HEK293 (cell line): ENCODE data around the gene USP37.

Source experiments
- CTCF ChIP-seq: fragments of 450-650 bp; formaldehyde crosslinking; IDR thresholded peaks from 2 replicates; pipeline ENCODE4 v1.5.1; 2016; ENCODE audit warnings: missing biosample characterization, missing genetic modification characterization
- SETDB1 ChIP-seq: IDR thresholded peaks from one replicate; pipeline ENCODE4 v1.6.1; 2017; ENCODE audit warnings: mild to moderate bottlenecking, low read length, moderate library complexity, mixed read lengths; ENCODE audit not compliant: insufficient read length
- ZNF366 ChIP-seq: fragments of 450-650 bp; formaldehyde crosslinking; conservative IDR thresholded peaks from 2 replicates; pipeline ENCODE4 v1.5.1; 2016; ENCODE audit warnings: missing biosample characterization, missing genetic modification characterization
- ZNF423 ChIP-seq: fragments of 450-650 bp; formaldehyde crosslinking; IDR thresholded peaks from 2 replicates; pipeline ENCODE4 v1.5.1; 2016; ENCODE audit warnings: missing biosample characterization, missing genetic modification characterization
- ZNF664 ChIP-seq: fragments of 450-650 bp; formaldehyde crosslinking; IDR thresholded peaks from 2 replicates; pipeline ENCODE4 v1.5.1; 2016; ENCODE audit warnings: missing biosample characterization, missing genetic modification characterization
- ZNF670 ChIP-seq: fragments of 450-650 bp; formaldehyde crosslinking; IDR thresholded peaks from 2 replicates; pipeline ENCODE4 v1.5.1; 2016; ENCODE audit warnings: missing biosample characterization, missing genetic modification characterization, low read depth
- ZNF837 ChIP-seq: fragments of 450-650 bp; formaldehyde crosslinking; IDR thresholded peaks from 2 replicates; pipeline ENCODE4 v1.5.1; 2016; ENCODE audit warnings: missing biosample characterization, missing genetic modification characterization
- TF ChIP-seq, protein P1 (sequence below): fragments of 450-650 bp; formaldehyde crosslinking; IDR thresholded peaks from 2 replicates; pipeline ENCODE4 v1.5.1; 2016; ENCODE audit warnings: missing biosample characterization, missing genetic modification characterization

- TF ChIP-seq CTCF (tag by site-specific recombination) (no peak), ZNF837 (tag by site-specific recombination) (no peak), ZNF423 (tag by site-specific recombination) (no peak), SETDB1 (no peak), ZNF664 (no peak), ZNF366 (no peak), ZNF670 (tag by site-specific recombination) (no peak)
- TF ChIP-seq, protein P1, sequence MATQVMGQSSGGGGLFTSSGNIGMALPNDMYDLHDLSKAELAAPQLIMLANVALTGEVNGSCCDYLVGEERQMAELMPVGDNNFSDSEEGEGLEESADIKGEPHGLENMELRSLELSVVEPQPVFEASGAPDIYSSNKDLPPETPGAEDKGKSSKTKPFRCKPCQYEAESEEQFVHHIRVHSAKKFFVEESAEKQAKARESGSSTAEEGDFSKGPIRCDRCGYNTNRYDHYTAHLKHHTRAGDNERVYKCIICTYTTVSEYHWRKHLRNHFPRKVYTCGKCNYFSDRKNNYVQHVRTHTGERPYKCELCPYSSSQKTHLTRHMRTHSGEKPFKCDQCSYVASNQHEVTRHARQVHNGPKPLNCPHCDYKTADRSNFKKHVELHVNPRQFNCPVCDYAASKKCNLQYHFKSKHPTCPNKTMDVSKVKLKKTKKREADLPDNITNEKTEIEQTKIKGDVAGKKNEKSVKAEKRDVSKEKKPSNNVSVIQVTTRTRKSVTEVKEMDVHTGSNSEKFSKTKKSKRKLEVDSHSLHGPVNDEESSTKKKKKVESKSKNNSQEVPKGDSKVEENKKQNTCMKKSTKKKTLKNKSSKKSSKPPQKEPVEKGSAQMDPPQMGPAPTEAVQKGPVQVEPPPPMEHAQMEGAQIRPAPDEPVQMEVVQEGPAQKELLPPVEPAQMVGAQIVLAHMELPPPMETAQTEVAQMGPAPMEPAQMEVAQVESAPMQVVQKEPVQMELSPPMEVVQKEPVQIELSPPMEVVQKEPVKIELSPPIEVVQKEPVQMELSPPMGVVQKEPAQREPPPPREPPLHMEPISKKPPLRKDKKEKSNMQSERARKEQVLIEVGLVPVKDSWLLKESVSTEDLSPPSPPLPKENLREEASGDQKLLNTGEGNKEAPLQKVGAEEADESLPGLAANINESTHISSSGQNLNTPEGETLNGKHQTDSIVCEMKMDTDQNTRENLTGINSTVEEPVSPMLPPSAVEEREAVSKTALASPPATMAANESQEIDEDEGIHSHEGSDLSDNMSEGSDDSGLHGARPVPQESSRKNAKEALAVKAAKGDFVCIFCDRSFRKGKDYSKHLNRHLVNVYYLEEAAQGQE (tag by site-specific recombination), result no peak
Observed at GRCh38 chr2:218555527-218555926, 12.6 kb downstream of the USP37 start.
